Right hindlimb (tissue), 1 donor: Measurements from ENCODE around the gene CLN5.
"Not testable (repeated sequence)": the region's sequence is repeated elsewhere in the genome, so short reads cannot be mapped to it uniquely, and the experiment has no call there.

ENCODE experiments used
- DNase-seq: peaks from one replicate; pipeline ENCODE4 v3.0.0-alpha.2; 2018

CLN5 gene

DNA sequence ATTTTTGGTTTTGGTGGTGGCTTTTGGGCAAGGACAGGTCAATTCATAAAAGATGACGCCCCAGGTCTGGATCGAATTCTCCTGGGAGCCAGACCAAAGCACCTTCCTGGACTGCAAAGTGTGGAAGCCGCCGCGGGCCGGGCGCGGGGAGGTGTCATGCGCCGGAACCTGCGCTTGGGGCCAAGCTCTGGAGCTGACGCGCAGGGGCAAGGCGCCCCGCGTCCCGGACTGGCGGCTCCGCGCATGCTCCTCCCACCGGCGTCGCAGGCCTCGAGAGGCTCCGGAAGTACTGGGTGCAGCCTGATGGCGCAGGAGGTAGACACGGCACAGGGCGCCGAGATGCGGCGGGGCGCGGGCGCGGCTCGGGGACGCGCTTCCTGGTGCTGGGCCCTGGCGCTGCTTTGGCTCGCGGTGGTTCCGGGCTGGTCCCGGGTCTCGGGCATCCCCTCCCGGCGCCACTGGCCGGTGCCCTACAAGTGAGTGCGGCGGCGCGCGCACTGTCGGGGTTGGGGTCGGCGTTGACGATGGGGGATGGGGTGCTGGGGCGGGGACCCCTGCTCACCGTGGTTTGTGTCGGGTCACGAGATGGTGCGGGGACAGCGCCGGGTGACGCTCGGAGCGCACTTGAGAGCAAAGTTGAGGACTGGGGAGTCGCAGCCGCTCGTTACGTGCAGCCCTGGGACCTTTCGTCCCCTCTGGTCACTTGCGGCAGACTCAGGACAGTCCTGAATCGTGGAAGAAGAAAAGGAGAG lies at the start of gene CLN5:
TSS of gene CLN5 (plus strand) at position 286 of the 752 bp plus-strand sequence. CDS start at position 304, 18 bp downstream.
- peak; percentile 93 for DNase-seq

DNA sequence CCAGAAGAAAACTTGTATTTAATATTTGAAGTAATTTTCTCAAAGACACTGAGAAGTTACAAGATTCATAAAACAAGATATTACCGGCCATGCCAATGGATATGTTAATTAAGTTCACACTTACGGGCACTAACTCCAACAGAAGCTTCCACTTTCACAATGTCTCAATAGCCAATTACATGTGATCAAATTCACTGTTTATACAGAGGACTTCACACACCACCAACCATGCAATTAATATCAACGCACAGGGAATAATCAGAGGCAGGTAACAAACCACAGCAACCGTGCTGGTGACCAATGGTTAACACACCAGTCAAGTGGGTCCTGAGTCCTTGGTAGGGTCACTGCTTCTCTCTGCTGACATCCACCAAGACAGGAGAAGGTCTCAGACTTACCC lies 49.5 kb upstream of the CLN5 start:
- no peak for DNase-seq

DNA sequence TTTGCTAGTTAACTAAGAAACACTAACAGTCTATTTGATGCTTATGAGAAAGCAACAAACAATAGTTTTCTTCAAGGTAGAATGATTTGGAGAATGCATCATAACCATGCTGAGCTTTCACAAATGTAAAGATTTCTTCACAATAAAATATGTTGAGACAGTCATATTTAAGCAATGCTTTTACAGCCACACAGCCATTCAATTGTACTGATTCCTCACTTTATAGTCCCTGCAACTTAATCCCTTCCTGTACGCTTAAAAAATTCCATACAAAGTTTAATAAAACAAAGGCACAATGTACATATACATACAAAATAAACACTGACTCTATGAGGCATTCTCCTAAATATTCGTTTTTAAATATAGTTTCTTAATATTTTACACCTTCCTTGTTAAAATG lies 48.2 kb upstream of the CLN5 start:
- DNase-seq, result no peak

- no peak for DNase-seq
Observed at GRCh38 chr13:76944456-76944855, 47.4 kb upstream of the CLN5 start.

DNA sequence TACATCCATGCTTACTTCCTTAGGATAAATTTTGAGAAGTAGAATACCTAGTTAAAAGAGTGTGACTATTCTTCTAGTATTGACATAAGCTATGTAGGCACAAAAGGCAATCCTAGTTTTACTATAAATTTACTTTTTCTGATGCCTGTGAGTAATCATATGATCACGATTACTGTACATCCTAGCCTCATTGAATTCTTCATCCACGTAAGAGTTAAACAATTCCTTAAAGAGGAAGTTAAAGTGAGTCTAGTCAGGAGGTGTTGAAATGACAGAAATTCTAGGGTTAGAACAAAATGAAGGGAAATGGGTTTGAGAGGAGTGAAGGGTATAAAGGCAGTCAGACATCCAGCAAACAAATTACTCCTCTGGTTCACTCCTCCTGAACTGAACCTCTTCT lies 43.7 kb upstream of the CLN5 start, which contains the start of gene ACOD1:
TSS of gene ACOD1 (plus strand) at position 363 of the 400 bp plus-strand sequence. CDS start 48 bp downstream, outside the sequence.
- no peak for DNase-seq

DNA sequence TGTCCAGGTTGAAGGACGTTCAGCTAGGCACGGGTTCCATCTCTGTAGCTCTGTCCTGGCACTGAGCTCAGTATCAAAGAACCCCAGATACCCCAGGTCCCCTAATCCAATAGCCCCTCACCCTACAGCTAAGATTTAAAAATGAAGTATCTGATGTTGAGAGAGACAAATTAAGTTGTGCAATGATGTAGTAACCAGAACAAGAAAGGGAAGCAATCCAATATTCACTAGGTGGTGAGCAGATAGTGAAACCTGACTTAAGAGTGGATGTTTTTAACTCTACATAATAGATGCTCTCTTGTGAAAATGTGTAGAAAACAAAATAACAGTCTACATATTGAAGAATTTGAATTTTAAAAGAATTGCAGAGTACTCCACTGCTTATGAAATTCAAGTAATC lies 41.8 kb upstream of the CLN5 start:
- DNase-seq, result no peak

GRCh38 chr13:76953968-76954367 lies 37.9 kb upstream of the CLN5 start:
- no peak for DNase-seq

DNA sequence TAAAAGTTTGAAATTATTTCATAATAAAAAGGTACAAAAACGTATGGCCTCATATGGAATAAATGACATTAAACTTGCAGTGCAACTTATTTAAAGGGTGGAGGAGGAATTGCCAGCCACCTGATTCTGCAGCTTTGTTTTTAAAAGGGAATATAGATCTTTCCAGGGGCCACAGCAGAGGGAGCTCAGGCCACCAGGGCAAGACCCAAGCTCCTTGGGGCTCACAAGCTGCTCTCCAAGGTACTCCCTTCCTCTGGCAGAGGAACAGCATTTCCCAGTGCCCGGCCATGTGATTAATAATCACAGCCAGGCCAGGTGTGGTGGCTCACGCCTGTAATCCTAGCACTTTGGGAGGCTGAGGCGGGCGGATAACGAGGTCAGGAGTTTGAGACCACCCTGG lies 37.3 kb upstream of the CLN5 start:
- no peak for DNase-seq

DNA sequence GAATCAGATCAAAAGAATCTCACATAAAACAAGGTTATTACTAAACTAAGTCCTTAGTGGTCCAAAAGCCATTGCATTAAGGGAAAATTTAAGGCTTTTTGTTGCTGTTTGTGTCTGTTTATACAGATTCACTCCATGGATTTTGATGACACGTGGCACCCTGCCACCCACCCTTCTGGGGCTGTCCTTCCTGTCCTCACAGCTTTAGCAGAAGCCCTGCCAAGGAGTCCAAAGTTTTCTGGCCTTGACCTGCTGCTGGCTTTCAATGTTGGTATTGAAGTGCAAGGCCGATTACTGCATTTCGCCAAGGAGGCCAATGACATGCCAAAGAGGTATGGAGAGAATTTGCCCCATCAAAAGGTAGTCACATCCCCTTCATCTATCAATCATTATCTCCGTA lies 36.7 kb upstream of the CLN5 start:
- no peak for DNase-seq

- DNase-seq, result no peak
Observed at GRCh38 chr13:76955661-76956060, 36.2 kb upstream of the CLN5 start.

GRCh38 chr13:76958841-76959432 lies 32.9 kb upstream of the CLN5 start:
- DNase-seq, result no peak

DNA sequence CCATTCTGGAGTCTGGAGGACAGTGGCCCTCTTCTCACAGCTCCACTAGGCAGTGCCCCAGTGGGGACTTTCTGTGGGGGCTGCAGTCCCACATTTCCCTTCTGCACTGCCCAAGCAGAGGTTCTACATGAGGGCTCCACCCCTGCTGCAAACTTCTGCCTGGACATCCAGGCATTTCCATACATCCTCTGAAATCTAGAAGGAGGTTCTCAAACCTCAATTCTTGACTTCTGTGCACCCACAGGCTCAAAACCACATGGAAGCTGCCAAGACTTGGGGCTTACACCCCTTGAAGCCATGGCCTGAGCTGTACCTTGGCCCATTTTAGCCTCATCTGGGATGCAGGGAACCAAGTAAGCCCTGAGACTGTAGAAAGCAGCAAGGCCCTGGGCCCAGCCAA lies 32.1 kb upstream of the CLN5 start:
- DNase-seq, result not testable (repeated sequence)

DNA sequence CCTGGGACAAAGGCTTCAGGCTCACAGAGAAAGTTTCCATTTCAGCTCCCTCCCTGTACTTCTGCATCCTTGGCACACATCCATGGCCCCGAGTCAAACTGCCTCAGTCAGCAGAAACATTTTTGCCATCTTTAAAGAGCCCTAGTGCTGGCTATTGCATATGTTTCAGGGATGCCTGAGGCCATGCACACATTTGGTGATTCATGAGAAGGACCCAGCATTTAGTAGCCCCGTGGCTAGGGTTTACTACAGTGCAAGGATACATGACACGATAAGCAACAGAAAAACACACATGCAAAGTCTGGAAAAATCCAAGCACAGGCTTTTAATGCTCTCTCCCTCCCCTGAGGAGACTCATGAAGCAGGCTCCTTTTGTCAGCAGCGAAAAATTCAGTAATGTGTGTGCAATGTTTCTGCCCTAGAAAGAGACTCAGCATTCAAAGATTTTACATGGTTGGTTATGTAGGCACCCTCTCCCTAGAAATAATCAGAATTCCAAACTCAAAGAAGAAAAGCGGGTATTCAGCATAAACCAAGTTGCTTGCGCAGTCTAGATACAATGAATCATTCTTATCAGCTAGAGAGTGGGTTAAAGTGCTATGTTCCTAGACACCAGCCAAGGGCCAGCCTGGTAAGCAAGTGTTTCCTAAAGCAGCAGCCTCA lies 26.0 kb upstream of the CLN5 start:
- peak; percentile 88 for DNase-seq

DNA sequence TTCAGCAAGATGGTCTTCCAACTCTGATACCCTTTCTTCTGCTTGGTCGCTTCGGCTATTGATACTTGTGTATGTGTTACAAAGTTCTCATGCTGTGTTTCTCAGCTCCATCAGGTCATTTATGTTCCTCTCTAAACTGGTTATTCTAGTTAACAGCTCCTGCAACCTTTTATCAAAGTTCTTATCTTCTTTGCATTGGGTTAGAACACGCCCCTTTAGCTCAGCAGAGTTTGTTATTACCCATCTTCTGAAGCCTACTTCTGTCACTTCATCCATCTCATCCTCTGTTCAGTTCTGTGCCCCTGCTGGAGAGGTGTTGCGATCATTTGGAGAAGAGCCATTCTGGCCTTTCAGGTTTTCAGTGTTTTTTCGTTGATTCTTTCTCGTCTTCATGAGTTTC lies 24.9 kb upstream of the CLN5 start:
- DNase-seq, result no peak

GRCh38 chr13:76968041-76968440 lies 23.8 kb upstream of the CLN5 start:
- peak; percentile 65 for DNase-seq

DNA sequence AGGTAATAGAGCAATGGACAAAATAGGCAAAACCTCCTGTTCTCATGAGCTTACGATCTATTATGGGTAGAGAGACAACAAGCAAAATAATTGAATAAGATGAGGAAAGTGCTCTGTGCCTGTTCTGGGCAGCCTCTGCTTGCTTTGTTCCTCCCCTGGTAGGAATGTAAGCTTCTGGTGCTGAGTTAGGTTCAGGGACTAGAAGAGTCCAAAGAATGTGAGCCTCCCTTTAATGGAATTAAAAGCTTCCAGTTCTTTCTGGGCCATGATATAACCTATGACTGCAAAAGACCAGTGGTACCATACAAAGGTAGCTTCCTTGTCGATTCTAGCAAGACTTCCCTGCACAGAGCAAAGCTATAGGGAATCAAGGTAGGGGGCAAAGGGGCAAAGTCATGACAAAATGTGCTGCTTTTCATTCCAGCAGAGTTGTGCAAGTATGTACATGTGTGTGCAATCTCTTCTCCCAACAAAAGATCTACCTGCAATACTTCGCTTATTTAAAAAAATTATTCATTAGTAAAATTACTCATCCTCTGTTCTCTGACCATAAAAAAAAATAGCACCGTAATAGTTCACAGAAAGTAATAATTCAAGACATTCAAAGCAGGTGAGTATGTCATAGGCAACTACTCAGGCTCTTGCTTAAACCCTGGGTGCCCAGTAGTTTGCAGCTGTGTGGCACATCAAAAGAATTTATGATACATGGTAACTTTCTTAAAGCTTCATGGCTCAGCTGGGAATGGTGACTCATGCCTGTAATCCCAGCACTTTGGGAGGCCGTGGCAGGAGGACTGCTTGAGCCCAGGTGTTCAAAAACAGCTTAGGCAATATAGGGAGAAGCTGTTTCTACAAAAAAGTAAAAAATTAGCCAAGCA lies 22.2 kb upstream of the CLN5 start:
- no peak for DNase-seq

DNA sequence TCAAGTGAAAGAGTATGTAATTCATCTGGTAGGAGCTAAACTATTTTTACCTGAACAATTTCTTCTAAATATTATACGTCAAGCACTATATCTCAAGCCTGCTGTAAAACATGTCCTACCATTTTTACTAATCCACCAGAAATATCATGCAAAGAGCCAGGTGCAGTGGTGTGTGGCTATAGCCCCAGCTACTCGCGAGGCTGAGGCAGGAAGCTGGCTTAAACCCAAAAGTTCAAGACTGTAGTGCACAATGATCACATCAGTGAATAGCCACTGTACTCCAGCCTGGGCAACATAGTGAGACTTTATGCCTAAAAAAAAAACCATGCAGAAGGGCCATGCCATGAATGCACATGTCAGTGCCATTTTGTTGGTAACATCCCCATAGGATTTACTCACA lies 20.7 kb upstream of the CLN5 start:
- no peak for DNase-seq

DNA sequence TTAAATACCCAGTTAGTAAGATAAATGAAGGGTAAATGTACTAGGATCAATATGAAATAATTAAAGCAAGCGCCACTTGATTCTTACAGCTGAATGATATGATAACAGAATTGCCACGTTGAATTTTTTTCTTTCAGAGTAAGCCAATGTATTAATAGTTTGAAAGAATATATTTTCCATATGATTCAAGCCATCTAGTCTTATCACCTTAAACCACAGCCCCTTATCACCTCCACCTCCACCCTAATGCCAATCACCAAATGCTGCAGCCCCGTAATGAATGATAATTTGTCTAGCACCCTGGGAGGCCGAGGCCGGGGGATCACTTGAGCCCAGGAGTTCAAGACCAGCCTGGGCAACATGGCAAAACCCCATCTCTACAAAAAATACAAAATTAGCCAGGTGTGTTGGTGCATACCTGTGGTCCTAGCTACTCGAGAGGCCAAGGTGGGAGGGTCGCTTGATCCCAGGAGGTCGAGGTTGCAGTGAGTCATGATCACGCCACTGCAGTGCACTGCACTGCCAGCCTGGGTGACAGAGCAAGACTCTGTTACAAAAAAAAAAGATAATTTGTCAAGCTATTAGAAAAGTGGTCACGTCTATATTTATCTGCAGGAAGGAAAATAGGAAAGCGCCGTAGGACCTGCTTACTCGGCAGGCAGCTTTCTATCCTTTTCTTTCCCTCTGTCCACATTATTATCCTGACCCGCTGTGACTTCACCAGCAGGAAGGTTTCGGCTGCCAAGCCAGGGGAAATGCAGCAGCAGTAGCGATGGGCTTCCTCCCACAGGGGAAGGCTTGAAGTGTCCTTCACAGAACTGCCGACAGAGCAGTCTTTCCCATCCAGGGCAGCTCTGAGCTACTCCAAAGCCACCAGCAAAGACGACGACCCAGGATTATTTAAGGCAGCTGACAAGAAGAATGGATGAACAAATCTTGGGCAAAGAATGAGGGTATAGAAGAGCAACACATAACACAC lies 19.7 kb upstream of the CLN5 start:
- DNase-seq, result no peak

DNA sequence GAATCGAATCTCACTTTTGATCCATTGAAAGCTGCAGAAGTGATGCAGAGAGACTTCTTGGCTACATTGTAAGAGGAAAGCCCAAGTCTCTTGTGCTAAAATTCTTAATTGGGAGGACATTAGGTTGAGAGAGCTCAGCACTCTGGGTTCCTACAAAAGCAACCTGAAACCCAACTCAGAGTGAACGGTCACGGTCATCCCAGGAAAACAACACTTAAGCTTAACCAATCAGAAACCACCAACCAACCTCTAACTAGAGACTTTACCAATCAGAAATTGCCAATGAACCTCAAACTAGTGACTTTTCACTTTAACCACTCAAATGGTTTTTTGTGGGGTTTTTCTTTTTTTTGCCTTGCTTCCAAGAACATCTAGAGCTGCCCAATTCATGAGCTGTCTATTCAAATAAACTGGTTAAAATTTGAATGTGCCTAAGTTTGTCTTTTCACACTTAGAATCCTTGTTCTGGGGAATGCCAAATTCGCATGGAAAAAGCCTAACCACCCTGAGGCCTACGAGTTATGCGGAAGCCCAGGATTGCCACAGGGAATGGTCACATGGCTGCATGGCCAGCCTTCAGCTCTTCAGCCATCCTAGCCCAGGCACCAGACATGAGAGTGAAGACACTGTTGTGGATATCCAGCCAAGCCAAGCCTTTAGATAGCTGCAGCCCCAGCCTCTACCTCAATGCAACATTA lies 17.8 kb upstream of the CLN5 start:
- DNase-seq, result no peak

DNA sequence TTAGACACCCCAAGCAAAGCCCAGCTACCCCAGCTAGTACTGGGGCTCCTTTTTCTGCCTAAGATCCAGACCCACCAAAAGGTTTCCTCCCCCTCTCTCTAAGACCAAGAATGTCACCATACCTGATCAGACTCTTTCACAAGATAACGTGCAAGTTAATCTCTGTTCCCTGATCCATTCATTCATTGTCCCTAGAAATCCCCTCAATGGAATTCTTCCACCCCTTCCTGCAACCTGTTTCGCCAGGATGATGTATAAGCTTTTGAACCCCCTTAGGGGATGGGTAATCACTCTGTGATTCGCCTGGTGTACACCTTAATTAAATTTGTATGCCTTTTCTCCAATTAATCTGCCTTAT lies 17.3 kb upstream of the CLN5 start:
- no peak for DNase-seq

DNA sequence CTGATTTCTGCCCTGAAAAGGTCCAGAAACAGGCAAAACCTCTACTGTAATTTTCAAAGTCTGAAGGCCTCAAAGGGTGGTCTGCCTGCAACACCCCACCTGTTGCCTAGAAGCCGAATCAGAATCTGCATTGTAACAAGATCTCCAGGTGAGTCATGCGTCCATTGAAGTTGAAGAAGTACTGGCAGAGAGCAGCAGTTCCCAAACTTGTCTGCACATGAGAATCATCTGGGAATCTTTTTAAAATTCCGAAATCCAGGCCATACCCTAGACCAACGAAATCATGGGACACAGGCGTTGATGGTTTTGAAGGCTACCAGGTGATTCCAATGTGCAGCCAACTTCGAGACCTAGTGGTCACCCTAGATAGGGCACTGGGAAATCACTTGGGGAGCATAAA lies 16.0 kb upstream of the CLN5 start:
- no peak for DNase-seq
